Spleen (tissue), 7 donors: ENCODE results near the gene PRKCB.

Source experiments
- POLR2A ChIP-seq, 3 donors: fragments of 450-650 bp; IDR thresholded peaks; one replicate each; pipeline ENCODE4 v1.5.1; 2017; ENCODE audit warnings: antibody characterized with exemption in 3 of 3, mild to moderate bottlenecking in 1 of 3
- POLR2AphosphoS5 ChIP-seq, 3 donors: sonication (generic); formaldehyde crosslinking; IDR thresholded peaks; one replicate each; pipeline ENCODE4 v1.5.1; 2017; ENCODE audit warnings: antibody characterized with exemption in 3 of 3
- TF ChIP-seq, protein P1 (sequence below), 11 experiments: fragments of 200-600 bp in 7 of 11; fragments of 450-650 bp in 4 of 11; sonication (generic) in 4 of 11; IDR thresholded peaks in 8 of 11; conservative IDR thresholded peaks in 3 of 11; 1 replicate in 7 of 11; 2 replicates in 4 of 11; pipeline versions ENCODE4 v1.4.0 to v1.8.0; 2016 to 2021; ENCODE audit warnings: antibody characterized with exemption in 11 of 11, inconsistent platforms in 4 of 11, mild to moderate bottlenecking in 1 of 11
- donor health status: DM: no; HTN: no; CAD: no; lungs with moderate emphysema.
- donor health status: DM: no; HTN: no; CAD: no.
- donor health status: DM: no; HTN: no; CAD: no.

DNA sequence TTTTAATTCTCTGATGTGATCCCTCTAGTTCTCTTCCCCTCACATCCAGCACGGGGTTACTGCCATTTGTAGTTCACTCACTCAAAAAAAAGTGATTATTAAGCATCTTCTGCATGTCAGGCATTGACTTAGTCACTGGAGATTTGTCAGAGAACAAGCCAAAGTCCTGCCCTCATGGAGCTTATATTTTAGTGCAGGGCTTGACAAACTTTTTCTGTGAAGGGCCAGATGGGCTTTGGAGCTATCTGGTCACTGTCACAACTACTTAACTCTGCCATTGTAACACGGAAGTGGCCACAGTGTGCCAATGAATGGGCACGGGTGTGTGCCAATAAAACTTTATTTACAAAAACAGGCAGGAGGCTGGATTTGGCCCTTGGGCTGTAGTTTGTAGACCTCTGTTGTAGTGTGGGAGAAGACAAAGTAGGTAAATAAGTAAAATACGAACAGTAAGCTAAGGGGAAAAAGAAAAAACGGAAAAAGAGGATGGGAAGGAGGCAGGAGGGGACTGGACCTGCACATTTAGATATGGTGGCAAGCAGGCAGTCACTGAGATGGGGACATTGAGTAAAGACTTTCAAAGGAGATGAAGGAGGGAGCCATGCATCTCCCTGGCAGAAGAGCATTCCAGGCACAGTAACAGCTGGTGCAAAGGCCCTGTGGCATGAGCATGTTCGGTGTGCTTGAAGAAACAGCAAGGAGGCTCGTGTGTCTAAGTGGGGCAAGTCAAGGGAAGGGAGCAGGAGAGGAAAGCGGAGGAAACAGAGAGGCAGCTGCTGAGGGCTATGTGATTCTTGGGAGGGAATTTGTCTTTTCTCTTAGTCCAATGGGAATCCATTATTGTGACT is 217.5 kb downstream of the PRKCB start:
- TF ChIP-seq POLR2A (IDR thresholded peaks at IDR 0.05) (no peak), POLR2AphosphoS5 (IDR thresholded peaks at IDR 0.05) (no peak)
- TF ChIP-seq, protein P1, sequence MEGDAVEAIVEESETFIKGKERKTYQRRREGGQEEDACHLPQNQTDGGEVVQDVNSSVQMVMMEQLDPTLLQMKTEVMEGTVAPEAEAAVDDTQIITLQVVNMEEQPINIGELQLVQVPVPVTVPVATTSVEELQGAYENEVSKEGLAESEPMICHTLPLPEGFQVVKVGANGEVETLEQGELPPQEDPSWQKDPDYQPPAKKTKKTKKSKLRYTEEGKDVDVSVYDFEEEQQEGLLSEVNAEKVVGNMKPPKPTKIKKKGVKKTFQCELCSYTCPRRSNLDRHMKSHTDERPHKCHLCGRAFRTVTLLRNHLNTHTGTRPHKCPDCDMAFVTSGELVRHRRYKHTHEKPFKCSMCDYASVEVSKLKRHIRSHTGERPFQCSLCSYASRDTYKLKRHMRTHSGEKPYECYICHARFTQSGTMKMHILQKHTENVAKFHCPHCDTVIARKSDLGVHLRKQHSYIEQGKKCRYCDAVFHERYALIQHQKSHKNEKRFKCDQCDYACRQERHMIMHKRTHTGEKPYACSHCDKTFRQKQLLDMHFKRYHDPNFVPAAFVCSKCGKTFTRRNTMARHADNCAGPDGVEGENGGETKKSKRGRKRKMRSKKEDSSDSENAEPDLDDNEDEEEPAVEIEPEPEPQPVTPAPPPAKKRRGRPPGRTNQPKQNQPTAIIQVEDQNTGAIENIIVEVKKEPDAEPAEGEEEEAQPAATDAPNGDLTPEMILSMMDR (IDR thresholded peaks at IDR 0.05 in 8 of 11, conservative IDR thresholded peaks at IDR 0.05 in 3 of 11), result no peak
